Measurements from ENCODE around the gene EPS8L2. TPM values are rescaled to one million over a fixed set of nuclear protein-coding genes. Genes with fewer than 3 reads are reported as not detected.

The EPS8L2 gene
- total and polyA plus RNA-seq, 10 of the 15 experiments (the other 5 are each of a cell fraction or from before 2014, with no cell fraction given) = 0.76 to 20.0 (median 9.7) TPM

DNA sequence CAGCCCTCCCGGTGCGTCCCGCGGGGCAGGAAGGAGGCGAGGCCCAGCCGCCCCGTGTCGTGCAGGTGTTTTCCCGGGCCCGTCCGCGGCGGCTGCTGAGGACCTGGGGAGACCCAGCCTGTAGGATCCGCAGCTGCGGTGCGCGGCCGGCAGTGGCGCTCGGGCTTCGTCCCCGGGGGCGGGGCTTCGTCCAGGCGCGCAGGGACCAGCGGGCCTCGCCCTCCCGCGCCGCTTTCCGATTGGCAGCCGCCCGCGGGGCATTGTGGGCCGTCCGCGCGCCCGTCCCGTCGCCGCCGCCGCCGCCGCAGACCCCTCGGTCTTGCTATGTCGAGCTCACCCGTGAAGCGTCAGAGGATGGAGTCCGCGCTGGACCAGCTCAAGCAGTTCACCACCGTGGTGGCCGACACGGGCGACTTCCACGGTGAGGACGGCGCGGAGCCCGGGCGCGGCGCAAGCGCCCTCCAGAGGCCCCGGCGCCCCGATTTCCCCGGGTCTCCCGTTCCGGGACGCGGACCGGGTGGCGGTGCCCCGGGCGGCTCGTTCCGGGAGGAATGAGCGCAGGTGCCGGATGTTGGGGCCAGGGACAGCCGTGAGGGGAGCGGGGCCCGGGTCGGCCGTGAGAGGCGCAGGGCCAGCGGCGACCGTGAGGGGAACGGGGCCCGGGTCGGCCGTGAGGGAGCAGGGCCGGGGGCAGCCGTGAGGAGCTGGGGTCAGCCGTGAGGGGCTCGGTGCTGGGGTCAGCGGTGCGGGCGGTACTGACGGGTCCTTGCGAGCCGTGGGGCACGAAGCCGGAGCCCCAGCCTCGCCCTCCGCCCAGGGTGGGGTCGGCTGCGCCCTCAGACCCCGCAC is 41.4 kb downstream of the EPS8L2 start, which contains the start of gene TALDO1 (continued):
- TF ChIP-seq NFYB (IDR thresholded peaks at IDR 0.05; ENCODE audit: insufficient read depth, low read depth, low read length) (peak; percentile 85; the same call in 1 of the 2 replicates), CBFB (IDR thresholded peaks at IDR 0.05; ENCODE audit: low read depth) (no peak), RUNX3 (IDR thresholded peaks at IDR 0.05; ENCODE audit: low read length) (peak; percentile 31; the same call in 1 of the 2 replicates), SUPT20H (IDR thresholded peaks at IDR 0.05; ENCODE audit: borderline replicate concordance, control insufficient read depth, low read depth, low read length) (no peak)

- H3K27me3 ChIP-seq (replicated peaks in 1 of 2; ENCODE audit: control insufficient read depth in 2 of 2, insufficient read depth in 2 of 2, low read length in 1 of 2) = no peaks in the 10 kb centered on the region
- peak overlapping the region; percentile 93 for H2AFZ ChIP-seq (ENCODE audit: control insufficient read depth, low read depth, low read length)
- intact Hi-C loops (cut with micrococcal nuclease; ENCODE audit: unreplicated experiment) (loop anchor here (5.0 kb wide), 1 partner anchor 49 kb away; the partner anchor contains the start of gene SLC25A22), in situ Hi-C loops (cut with MboI) (no loop called here)
- no TSS peak for BruUV-seq (replicated peaks)
- H3K4me2 ChIP-seq (ENCODE audit: control insufficient read depth, insufficient read depth) = peak overlapping the region; percentile 95
- WGBS (ENCODE audit: insufficient coverage, insufficient replicate concordance, low lambda C conversion rate, missing lambda C conversion rate) = 2% methylated on average over 18 of the region's 18 CpGs
- H4K20me1 ChIP-seq (ENCODE audit: control insufficient read depth, insufficient read depth) = peaks cover 2% of the 10 kb centered on the region; the same call in 1 of the 2 replicates
- no peaks in the 10 kb centered on the region for H3K36me3 ChIP-seq (ENCODE audit: control insufficient read depth in 2 of 2, insufficient read depth in 2 of 2, low read length in 1 of 2)
- H3K27ac ChIP-seq (ENCODE audit: control insufficient read depth, insufficient read depth) = peak overlapping the region; percentile 81
- H3K4me3 ChIP-seq = peak overlapping the region; percentile 90
- ATAC-seq (peak; percentile 35), DNase-seq (ENCODE audit: low read depth, low spot score) (no peak), FAIRE-seq (no peak)
- H3K79me2 ChIP-seq (ENCODE audit: control insufficient read depth, insufficient read depth, low read length) = peaks cover 47% of the 10 kb centered on the region
- H3K9me3 ChIP-seq (replicated peaks; ENCODE audit: control insufficient read depth, insufficient read depth, low read length) = no peaks in the 10 kb centered on the region
- 0 out of 2 replicates have a peak, but pooled peaks have one; percentile 53 for TF ChIP-seq MXI1 (IDR thresholded peaks at IDR 0.05; ENCODE audit: low read depth, low read length)
- peak; percentile 67 for TF ChIP-seq RUNX3 (IDR thresholded peaks at IDR 0.05; ENCODE audit: low read length)
- no peak for TF ChIP-seq KDM1A (IDR thresholded peaks at IDR 0.05; ENCODE audit: borderline replicate concordance)
- CTCF ChIA-PET = interaction anchor here (0.6 to 1.5 kb wide), 7 partner anchors 7 to 87 kb away, joined by 3 to 8 read pairs (median 4); partner anchors contain the start of genes DEAF1 and TMEM80
- H3K4me1 ChIP-seq (ENCODE audit: control insufficient read depth, insufficient read depth, low read length) = peaks cover 4% of the 10 kb centered on the region
- POLR2A ChIA-PET = interaction anchor here (0.9 to 2.5 kb wide), 6 partner anchors 9 to 49 kb away, joined by 3 to 10 read pairs (median 6); no protein-coding TSS in a partner anchor
- peak overlapping the region; percentile 80 for H3K9ac ChIP-seq (ENCODE audit: control insufficient read depth, insufficient read depth, low read length)
- SMC1A ChIA-PET (ENCODE audit: uncharacterized antibody, unreplicated experiment) = interaction anchor here (1.3 to 2.4 kb wide), 3 partner anchors 9 to 16 kb away, joined by 4 to 10 read pairs (median 8); no protein-coding TSS in a partner anchor
- RAD21 ChIA-PET (ENCODE audit: unreplicated experiment) = interaction anchor here (1.9 kb wide), 2 partner anchors 48 to 51 kb away, joined by 4 to 9 read pairs; no protein-coding TSS in a partner anchor
These were observed 42.0 kb downstream of the EPS8L2 start for GRCh38 chr11:748007-748359.

Data from GM12878 (cell line).